Caco-2 (cell line): Measurements from ENCODE around the gene HMGB3. TPM values are rescaled to one million over a fixed set of nuclear protein-coding genes. Genes with fewer than 3 reads are reported as not detected.

Source experiments
- BruUV-seq: library from RNA; stranded (reverse); fragments of 400-500 nt; replicated peaks from 2 replicates; lab custom pipeline; 2021; lab: Mats Ljungman, UMichigan
- CTCF ChIA-PET: fragments of 300-600 bp; sonication (Branson Sonifier 250); formaldehyde crosslinking; loops from one replicate; lab custom pipeline; 2022; ENCODE audit warnings: antibody characterized with exemption; lab: Charles Lee
- POLR2A ChIA-PET: fragments of 300-600 bp; sonication (Branson Sonifier 250); formaldehyde crosslinking; loops from one replicate; lab custom pipeline; 2022; ENCODE audit warnings: antibody characterized with exemption; lab: Charles Lee
- DNase-seq, 2 experiments: peaks; one replicate each; pipeline versions ENCODE4 v3.0.0 to v3.0.0-alpha.2; 2020 to 2022
- H3K27me3 ChIP-seq: replicated peaks from 2 replicates; pipeline ENCODE4 v1.6.0; 2011; ENCODE audit warnings: low read length; ENCODE audit not compliant: control insufficient read depth, insufficient read depth
- H3K36me3 ChIP-seq: 2 replicates; pipeline ENCODE4 v1.5.1; 2011; ENCODE audit warnings: low read length; ENCODE audit not compliant: control insufficient read depth, insufficient read depth
- H3K4me1 ChIP-seq: fragments of 250-450 bp; sonication (Bioruptor Pico); 2 replicates; pipeline ENCODE4 v1.5.1; 2020; ENCODE audit warnings: mild to moderate bottlenecking
- H3K4me3 ChIP-seq: 2 replicates; pipeline ENCODE4 v1.5.1; 2011; ENCODE audit warnings: low read depth, mild to moderate bottlenecking, control low read depth, low read length
- H3K9me3 ChIP-seq: fragments of 250-450 bp; sonication (Bioruptor Pico); 2 replicates; pipeline ENCODE4 v1.5.1; 2020; ENCODE audit warnings: mild to moderate bottlenecking, moderate library complexity
- H3K27ac Mint-ChIP-seq: one replicate; pipeline ENCODE4 v1.8.0; 2022; ENCODE audit warnings: mixed read lengths; ENCODE audit not compliant: unreplicated experiment
- H3K27me3 Mint-ChIP-seq: one replicate; pipeline ENCODE4 v1.8.0; 2022; ENCODE audit warnings: mixed read lengths; ENCODE audit not compliant: insufficient read depth, unreplicated experiment
- H3K36me3 Mint-ChIP-seq: one replicate; pipeline ENCODE4 v1.8.0; 2022; ENCODE audit warnings: mild to moderate bottlenecking, mixed read lengths; ENCODE audit not compliant: insufficient read depth, unreplicated experiment
- H3K4me1 Mint-ChIP-seq: one replicate; pipeline ENCODE4 v1.8.0; 2022; ENCODE audit warnings: low read depth, mixed read lengths; ENCODE audit not compliant: unreplicated experiment
- H3K4me3 Mint-ChIP-seq: one replicate; pipeline ENCODE4 v1.8.0; 2022; ENCODE audit warnings: mild to moderate bottlenecking, moderate library complexity, mixed read lengths; ENCODE audit not compliant: unreplicated experiment
- H3K9me3 Mint-ChIP-seq: one replicate; pipeline ENCODE4 v1.8.0; 2022; ENCODE audit warnings: mixed read lengths; ENCODE audit not compliant: unreplicated experiment
- CTCF ChIP-seq, 2 experiments: fragments of 200-600 bp in 1 of 2; IDR thresholded peaks; 1 replicate in 1 of 2; 2 replicates in 1 of 2; pipeline versions ENCODE4 v1.5.1 to v1.8.0; 2011 to 2022; ENCODE audit warnings: antibody characterized with exemption in 1 of 2, control low read depth in 1 of 2, inconsistent platforms in 1 of 2, low read depth in 1 of 2, low read length in 1 of 2, mild to moderate bottlenecking in 1 of 2, moderate library complexity in 1 of 2; ENCODE audit not compliant: insufficient read depth in 1 of 2, severe bottlenecking in 1 of 2, unreplicated experiment in 1 of 2
- intact Hi-C: fragments of 100-400 bp; cut with micrococcal nuclease; formaldehyde crosslinking; loops from one replicate; pipeline ENCODE4 v1.10.0; 2022; ENCODE audit not compliant: unreplicated experiment
- total RNA-seq: library from RNA; stranded (reverse); gene quantifications from 2 replicates; pipeline ENCODE4 v1.2.3, GENCODE V29; 2022

The HMGB3 gene
- total RNA-seq, 1 experiment from 2014 or later = 115 TPM

- no peaks in the 10 kb centered on the region for H3K36me3 Mint-ChIP-seq
- H3K9me3 Mint-ChIP-seq = no peaks in the 10 kb centered on the region
- no peak for DNase-seq
- no peak overlapping the region for H3K27ac Mint-ChIP-seq
- CTCF ChIA-PET = no interaction called here
- no peaks in the 10 kb centered on the region for H3K4me1 Mint-ChIP-seq
- Histone ChIP-seq H3K27me3 (no peaks in the 10 kb centered on the region), H3K4me1 (no peaks in the 10 kb centered on the region), H3K4me3 (no peak overlapping the region), H3K36me3 (no peaks in the 10 kb centered on the region), H3K9me3 (no peaks in the 10 kb centered on the region)
- H3K4me3 Mint-ChIP-seq = no peak overlapping the region
- intact Hi-C loops = no loop called here
- no peak for TF ChIP-seq CTCF (IDR thresholded peaks at IDR 0.05; ENCODE audit: insufficient read depth in 1 of 2, low read depth in 1 of 2, low read length in 1 of 2, severe bottlenecking in 1 of 2, unreplicated experiment in 1 of 2)
- no TSS peak for BruUV-seq
- H3K27me3 Mint-ChIP-seq = no peaks in the 10 kb centered on the region
- POLR2A ChIA-PET = no interaction called here
These were observed 47.7 kb downstream of the HMGB3 start for GRCh38 chrX:151030845-151031244.

GRCh38 chrX:151031391-151031975 lies 48.3 kb downstream of the HMGB3 start:
- H3K9me3 ChIP-seq = no peaks in the 10 kb centered on the region
- H3K4me3 Mint-ChIP-seq = no peak overlapping the region
- H3K4me3 ChIP-seq = no peak overlapping the region
- no peaks in the 10 kb centered on the region for H3K4me1 ChIP-seq
- no peaks in the 10 kb centered on the region for H3K36me3 ChIP-seq
- no TSS peak for BruUV-seq
- intact Hi-C loops = no loop called here
- H3K36me3 Mint-ChIP-seq = no peaks in the 10 kb centered on the region
- ChIA-PET CTCF (no interaction called here), POLR2A (no interaction called here)
- TF ChIP-seq CTCF (IDR thresholded peaks at IDR 0.05; ENCODE audit: insufficient read depth in 1 of 2, low read depth in 1 of 2, low read length in 1 of 2, severe bottlenecking in 1 of 2, unreplicated experiment in 1 of 2) = no peak
- H3K27me3 ChIP-seq = no peaks in the 10 kb centered on the region
- DNase-seq = no peak
- no peak overlapping the region for H3K27ac Mint-ChIP-seq
- H3K4me1 Mint-ChIP-seq = no peaks in the 10 kb centered on the region
- H3K27me3 Mint-ChIP-seq = no peaks in the 10 kb centered on the region
- no peaks in the 10 kb centered on the region for H3K9me3 Mint-ChIP-seq

- H3K27ac Mint-ChIP-seq = no peak overlapping the region
- no peak overlapping the region for H3K4me3 Mint-ChIP-seq
- BruUV-seq = no TSS peak
- no peaks in the 10 kb centered on the region for H3K9me3 ChIP-seq
- TF ChIP-seq CTCF (IDR thresholded peaks at IDR 0.05; ENCODE audit: insufficient read depth in 1 of 2, low read depth in 1 of 2, low read length in 1 of 2, severe bottlenecking in 1 of 2, unreplicated experiment in 1 of 2) = no peak
- POLR2A ChIA-PET = no interaction called here
- H3K27me3 Mint-ChIP-seq = peaks cover 4% of the 10 kb centered on the region
- H3K36me3 ChIP-seq = no peaks in the 10 kb centered on the region
- H3K4me1 ChIP-seq = no peaks in the 10 kb centered on the region
- H3K4me1 Mint-ChIP-seq = no peaks in the 10 kb centered on the region
- H3K27me3 ChIP-seq = no peaks in the 10 kb centered on the region
- H3K9me3 Mint-ChIP-seq = no peaks in the 10 kb centered on the region
- no peaks in the 10 kb centered on the region for H3K36me3 Mint-ChIP-seq
- CTCF ChIA-PET = no interaction called here
- no peak overlapping the region for H3K4me3 ChIP-seq
- DNase-seq = no peak
- intact Hi-C loops = no loop called here
These were observed 56.2 kb downstream of the HMGB3 start for GRCh38 chrX:151039351-151039750.

Other genes with a start within 250 kb of the HMGB3 start
- gene CD99L2, start 84.7 kb upstream of the HMGB3 start, total RNA-seq = 8.6 and 9.3 TPM in 2 replicates
- gene GPR50, start 193.2 kb downstream of the HMGB3 start, total RNA-seq = not detected in 2 replicates